Stimulated activated CD8-positive, alpha-beta memory T cell treated with anti-CD3 and anti-CD28 coated beads, Interleukin-4, amount 100 ng/mL, for 4 hours (primary cell): ENCODE data around the gene GET4.
A peak's percentile ranks its signal among the peaks of the same experiment; 100 is the strongest.
"Not testable (repeated sequence)": the region's sequence is repeated elsewhere in the genome, so short reads cannot be mapped to it uniquely, and the experiment has no call there.

Experiments
- DNase-seq, 2 donors: peaks; one replicate each; pipeline ENCODE4 v3.0.0-alpha.2; 2020; ENCODE audit warnings: low read depth in 2 of 2, low spot score in 1 of 2

Gene GET4

GRCh38 chr7:868189-868486 lies 8.2 kb upstream of the GET4 start:
- DNase-seq, result no peak

DNA sequence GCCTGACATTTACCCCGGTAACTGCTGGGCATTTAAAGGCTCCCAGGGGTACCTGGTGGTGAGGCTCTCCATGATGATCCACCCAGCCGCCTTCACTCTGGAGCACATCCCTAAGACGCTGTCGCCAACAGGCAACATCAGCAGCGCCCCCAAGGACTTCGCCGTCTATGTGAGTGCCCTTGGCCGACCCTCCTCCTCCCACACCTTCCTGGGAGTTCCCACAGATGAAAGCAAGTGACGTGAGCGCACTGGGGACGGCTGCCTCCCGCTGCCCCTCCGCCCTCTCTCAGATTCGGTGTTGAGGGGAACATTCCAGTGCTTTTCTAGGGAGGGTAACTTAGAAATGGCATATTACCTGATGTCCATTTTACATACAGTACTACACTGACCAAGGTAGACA lies 7.0 kb upstream of the GET4 start:
- DNase-seq, result no peak

DNA sequence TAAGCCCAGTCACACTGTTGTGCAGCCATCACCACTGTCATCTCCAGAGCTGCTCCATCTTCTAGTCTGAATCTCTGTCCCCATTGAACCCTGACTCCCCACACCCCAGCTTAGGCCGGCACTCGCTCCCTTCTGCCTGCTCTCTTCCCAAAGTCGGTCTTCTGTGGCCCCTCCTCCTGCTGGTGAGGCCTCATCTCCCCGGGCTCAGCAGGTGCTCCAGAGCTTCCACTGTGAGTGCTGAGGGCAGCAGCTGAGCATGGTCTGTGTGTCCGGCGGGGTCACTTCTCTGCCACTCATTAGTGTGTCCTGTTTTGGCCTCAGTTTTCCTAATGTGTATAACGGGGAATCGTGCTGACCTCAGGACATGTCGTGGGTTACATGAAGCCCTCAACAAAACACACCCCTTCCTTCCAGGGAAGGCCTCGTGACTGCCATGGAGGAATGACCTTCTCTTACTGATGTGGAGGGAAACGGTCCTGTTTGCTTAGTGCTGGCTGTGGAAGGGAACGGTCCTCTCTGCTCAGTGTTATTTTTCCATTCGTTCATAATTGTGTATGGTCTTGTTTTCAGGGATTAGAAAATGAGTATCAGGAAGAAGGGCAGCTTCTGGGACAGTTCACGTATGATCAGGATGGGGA lies 4.3 kb upstream of the GET4 start:
- no peak for DNase-seq

- not testable (repeated sequence) for DNase-seq
Observed at GRCh38 chr7:872685-873084, 3.7 kb upstream of the GET4 start.

DNA sequence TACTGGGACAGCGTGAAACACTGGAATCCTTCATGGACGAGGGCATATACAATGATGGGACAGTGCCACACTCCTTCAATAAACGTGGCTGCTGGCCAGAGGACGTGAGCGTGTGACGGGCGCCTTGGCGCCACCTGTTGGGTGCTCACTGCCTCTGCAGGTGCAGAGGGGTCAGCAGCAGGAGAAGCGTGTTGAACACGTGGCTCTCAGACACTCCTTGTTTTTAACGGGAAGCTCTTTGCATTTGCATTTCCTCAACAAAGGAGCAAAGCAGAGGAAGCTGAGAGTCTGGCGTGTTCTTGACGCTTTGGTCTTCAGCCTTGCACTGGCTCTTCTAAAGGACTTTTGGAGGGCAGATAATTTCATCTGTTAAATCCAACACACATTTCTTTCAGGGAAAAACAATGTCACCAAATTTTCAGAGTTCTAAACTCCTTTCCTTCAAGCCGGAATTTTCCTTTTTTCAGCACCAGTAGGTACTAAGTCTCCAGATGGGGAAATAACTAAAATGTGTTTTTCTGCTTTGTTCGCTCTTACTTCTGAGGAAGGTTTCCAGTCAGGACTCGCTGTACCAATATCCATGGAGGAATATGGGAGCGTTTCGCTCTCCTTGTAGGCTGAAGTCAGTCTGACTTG lies 2.9 kb upstream of the GET4 start:
- peak; percentile 24 to 32 for DNase-seq

DNA sequence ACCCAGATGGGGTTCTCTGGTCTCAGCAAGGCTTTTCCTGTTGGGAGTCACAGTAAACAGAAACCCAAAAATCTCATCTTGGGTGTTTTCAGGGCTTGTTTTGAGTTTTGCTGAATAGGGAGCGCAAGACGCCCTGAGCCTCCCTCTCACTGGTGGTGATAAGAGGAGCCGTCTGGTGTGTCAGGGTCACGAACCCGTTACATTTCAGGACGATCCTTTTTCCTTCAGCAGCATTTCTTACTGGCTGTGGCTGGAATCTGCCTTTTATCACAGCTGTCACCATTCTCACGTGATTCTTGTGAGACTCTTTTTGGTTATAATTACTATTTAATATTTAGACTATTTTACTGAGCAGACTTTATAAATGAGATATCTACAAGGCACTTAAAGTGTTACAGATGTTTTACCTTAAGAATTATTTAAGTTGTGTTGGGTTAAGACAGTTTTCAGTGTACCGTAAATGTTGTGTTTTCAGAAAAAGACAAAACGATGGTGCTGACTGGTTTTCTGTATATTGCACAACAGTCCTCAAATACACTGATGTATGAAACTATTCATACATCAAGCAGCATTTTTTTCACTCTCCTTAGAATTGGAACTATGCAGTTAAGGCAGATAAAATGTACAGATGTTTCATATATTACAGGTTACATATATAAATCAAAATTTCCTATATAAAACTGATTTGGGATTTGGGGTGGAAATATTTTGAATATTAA lies 2.2 kb upstream of the GET4 start:
- no peak for DNase-seq

DNA sequence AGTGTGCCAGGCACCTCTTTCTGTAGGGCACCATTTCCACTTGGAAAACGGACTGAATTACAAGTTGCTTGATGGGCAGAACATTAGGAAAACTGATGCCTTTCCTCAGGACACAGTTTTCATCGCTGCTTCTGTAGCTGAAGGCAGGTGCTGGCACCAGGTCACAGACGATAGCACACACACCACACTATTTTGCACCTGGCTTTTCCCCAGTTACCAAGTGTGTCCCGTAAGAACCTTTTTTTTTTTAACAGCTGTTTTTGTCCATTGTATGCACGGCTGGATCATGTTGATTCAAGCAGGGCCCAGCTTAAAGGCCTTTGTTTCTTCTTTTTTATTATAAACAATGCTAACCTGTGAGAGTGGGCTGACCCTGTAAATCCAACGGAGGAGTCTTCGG lies 1.3 kb upstream of the GET4 start:
- no peak for DNase-seq

- no peak for DNase-seq
Observed at GRCh38 chr7:875476-876076, 778 bp upstream of the GET4 start.

DNA sequence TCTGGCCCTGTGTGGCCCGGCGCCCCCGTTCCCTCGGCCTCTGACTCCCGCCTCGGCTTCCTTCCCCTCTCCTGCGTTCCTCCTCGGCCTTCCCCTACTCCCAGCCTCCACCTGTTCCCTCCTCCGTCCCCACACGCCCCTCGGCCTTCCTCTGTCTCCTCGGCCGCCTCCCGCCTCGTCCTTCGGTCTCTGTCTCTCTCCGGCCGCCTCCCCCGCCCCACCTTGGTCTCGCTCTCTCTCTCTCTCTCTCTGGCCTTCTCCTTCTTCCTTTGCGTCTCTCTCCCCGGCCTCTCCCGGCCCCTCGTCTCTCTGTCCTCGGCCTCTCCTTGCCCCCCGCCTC lies 588 bp downstream of the GET4 start:
- no peak for DNase-seq

GRCh38 chr7:877312-878232 lies 1.2 kb downstream of the GET4 start:
- no peak for DNase-seq

DNA sequence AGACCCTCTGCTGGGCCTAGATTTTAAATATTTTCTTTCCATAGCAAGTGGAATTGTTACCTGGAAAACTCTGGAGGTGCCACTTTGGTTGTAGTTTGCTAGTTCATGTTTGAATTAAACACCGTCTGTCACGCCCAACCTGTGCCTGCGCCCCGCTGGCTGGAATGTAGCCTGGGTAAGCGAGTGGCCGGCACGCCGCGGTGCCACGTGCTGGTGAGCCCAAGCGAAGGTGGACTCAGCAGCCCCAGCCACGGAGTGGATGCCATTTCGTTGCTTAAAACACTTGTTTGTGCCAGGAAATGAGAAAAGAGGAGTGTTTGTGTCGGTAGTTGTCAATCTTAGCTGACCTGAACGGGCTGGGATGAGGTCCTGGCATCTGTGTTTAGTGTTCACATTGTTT lies 2.7 kb downstream of the GET4 start:
- DNase-seq, result no peak

DNA sequence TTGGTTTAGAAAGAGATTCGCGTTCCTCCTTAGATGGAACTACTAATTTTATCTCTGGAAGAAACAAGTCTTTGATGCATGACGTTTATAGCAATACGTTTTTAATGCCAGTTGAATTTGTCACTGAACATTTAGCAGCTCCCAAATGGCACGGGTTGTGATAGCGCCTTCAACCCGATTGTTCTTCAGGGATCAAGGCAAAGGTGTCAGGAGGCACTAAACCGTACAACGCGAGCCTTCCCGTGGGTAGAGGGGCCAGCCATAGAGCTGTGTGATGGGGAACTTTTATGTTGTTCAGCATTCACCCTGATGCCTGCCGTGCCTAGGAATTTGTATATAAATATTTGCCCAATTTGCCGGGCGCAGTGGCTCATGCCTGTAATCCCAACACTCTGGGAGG lies 3.4 kb downstream of the GET4 start:
- no peak for DNase-seq

DNA sequence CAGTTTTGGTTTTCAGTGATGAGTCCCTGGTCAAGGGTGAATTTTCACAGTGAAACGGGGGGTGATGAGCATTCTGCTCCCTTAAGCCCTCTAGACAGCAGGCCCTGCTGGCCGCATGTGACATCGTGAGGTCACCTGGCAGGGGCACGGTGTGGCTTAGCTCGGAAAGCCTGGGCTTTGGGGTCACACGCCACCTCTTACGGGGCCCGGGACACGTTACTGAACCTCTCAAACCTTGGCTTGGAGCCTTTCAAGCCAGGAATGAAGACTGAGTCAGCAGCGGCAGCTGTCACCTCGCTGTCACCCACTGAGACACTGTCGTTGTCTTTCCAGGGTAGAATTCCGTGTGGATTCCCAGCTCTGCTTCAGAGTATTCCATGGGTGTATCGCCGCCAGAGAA lies 4.1 kb downstream of the GET4 start:
- DNase-seq, result no peak

- no peak for DNase-seq
Observed at GRCh38 chr7:881441-882234, 5.3 kb downstream of the GET4 start.

- no peak for DNase-seq
Observed at GRCh38 chr7:882336-883035, 6.1 kb downstream of the GET4 start.

- DNase-seq, result no peak
Observed at GRCh38 chr7:883055-884021, 7.0 kb downstream of the GET4 start.

DNA sequence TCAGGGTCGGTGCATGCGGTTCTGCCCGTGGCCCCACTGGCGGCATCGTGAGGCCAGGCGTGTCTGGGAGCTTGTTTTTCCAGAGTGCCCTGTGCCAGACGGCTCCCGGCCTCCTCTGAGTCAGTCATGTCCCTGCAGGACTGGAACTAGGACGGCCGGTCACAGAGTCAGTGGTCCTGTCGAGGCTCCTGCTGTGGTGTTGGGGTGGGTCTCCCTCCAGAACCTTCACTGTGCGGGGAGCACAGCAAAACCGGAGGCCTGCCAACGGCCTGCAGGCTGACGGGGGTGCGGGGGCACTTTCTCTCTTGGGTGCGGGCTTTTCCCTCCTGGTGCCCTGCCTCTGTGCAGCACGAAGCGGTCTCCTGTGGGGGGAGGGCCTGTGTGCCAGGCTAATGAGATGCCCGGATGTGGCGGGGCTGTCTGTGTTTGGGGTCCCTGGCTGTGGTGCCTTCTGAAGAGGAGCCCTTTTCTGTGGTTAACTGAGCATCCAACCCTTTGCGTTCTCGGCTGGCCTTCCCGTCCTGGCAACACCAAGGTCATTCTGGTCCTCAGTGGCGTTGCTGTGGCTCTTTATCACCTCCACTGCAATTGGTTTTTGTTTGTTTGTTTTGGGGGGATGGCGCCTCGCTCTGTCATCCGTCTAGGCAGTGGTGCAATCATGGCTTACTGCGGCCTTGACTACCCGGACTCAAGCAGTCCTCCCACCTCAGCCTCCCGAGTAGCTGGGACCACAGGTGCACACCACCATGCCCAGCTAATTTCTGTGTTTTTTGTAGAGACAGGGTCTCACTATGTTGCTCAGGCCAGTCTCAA lies 8.0 kb downstream of the GET4 start:
- DNase-seq, result no peak

- no peak for DNase-seq
Observed at GRCh38 chr7:885261-885892, 9.0 kb downstream of the GET4 start.
